ENCODE measurements around the gene APMAP.

Gene APMAP

GRCh38 chr20:24915892-24916291, 76.7 kb downstream of the APMAP start:
- no peak for TF ChIP-seq CTCF (IDR thresholded peaks at IDR 0.05; ENCODE audit: poor library complexity, severe bottlenecking)

GRCh38 chr20:24915440-24915839, 77.1 kb downstream of the APMAP start:
- peaks cover 7% of the 10 kb centered on the region for H3K27me3 ChIP-seq (ENCODE audit: insufficient read depth, poor library complexity, severe bottlenecking)
- DNase-seq (ENCODE audit: low spot score) = no peak
- TF ChIP-seq CTCF (IDR thresholded peaks at IDR 0.05; ENCODE audit: poor library complexity, severe bottlenecking) = no peak
- no peak overlapping the region for H3K4me3 ChIP-seq (ENCODE audit: severe bottlenecking)
- no peak overlapping the region for H3K27ac ChIP-seq (ENCODE audit: poor library complexity, severe bottlenecking)
- H3K9me3 ChIP-seq (ENCODE audit: severe bottlenecking) = no peaks in the 10 kb centered on the region
- no peaks in the 10 kb centered on the region for H3K4me1 ChIP-seq (ENCODE audit: insufficient read depth, poor library complexity, severe bottlenecking)
- no peaks in the 10 kb centered on the region for H3K36me3 ChIP-seq (ENCODE audit: low read depth)
- ATAC-seq (ENCODE audit: low read depth) = no peak

More at GRCh38 chr20:24915892-24916291, 76.7 kb downstream of the APMAP start:
- no peak for DNase-seq (ENCODE audit: low spot score)
- H3K4me1 ChIP-seq (ENCODE audit: insufficient read depth, poor library complexity, severe bottlenecking) = no peaks in the 10 kb centered on the region
- H3K27me3 ChIP-seq (ENCODE audit: insufficient read depth, poor library complexity, severe bottlenecking) = peaks cover 7% of the 10 kb centered on the region
- no peaks in the 10 kb centered on the region for H3K9me3 ChIP-seq (ENCODE audit: severe bottlenecking)
- no peak overlapping the region for H3K4me3 ChIP-seq (ENCODE audit: severe bottlenecking)
- H3K27ac ChIP-seq (ENCODE audit: poor library complexity, severe bottlenecking) = no peak overlapping the region
- no peaks in the 10 kb centered on the region for H3K36me3 ChIP-seq (ENCODE audit: low read depth)
- no peak for ATAC-seq (ENCODE audit: low read depth)

GRCh38 chr20:24914388-24915241, 77.9 kb downstream of the APMAP start:
- no peak for TF ChIP-seq CTCF (IDR thresholded peaks at IDR 0.05; ENCODE audit: poor library complexity, severe bottlenecking)
- Histone ChIP-seq H3K27me3 (ENCODE audit: insufficient read depth, poor library complexity, severe bottlenecking) (peaks cover 7% of the 10 kb centered on the region), H3K36me3 (ENCODE audit: low read depth) (no peaks in the 10 kb centered on the region), H3K9me3 (ENCODE audit: severe bottlenecking) (no peaks in the 10 kb centered on the region), H3K4me1 (ENCODE audit: insufficient read depth, poor library complexity, severe bottlenecking) (no peaks in the 10 kb centered on the region), H3K4me3 (ENCODE audit: severe bottlenecking) (no peak overlapping the region), H3K27ac (ENCODE audit: poor library complexity, severe bottlenecking) (no peak overlapping the region)
- ATAC-seq (ENCODE audit: low read depth) (no peak), DNase-seq (ENCODE audit: low spot score) (no peak)

GRCh38 chr20:24913076-24913628, 79.4 kb downstream of the APMAP start:
- no peaks in the 10 kb centered on the region for H3K4me1 ChIP-seq (ENCODE audit: insufficient read depth, poor library complexity, severe bottlenecking)
- no peaks in the 10 kb centered on the region for H3K9me3 ChIP-seq (ENCODE audit: severe bottlenecking)
- no peak overlapping the region for H3K27ac ChIP-seq (ENCODE audit: poor library complexity, severe bottlenecking)
- no peaks in the 10 kb centered on the region for H3K27me3 ChIP-seq (ENCODE audit: insufficient read depth, poor library complexity, severe bottlenecking)
- no peaks in the 10 kb centered on the region for H3K36me3 ChIP-seq (ENCODE audit: low read depth)
- no peak overlapping the region for H3K4me3 ChIP-seq (ENCODE audit: severe bottlenecking)
- no peak for TF ChIP-seq CTCF (IDR thresholded peaks at IDR 0.05; ENCODE audit: poor library complexity, severe bottlenecking)
- DNase-seq (ENCODE audit: low spot score) = no peak
- ATAC-seq (ENCODE audit: low read depth) = no peak

Measured in RWPE2 (cell line).